Neutrophil (primary cell): ENCODE data around the gene ZBED5.

ENCODE experiments used
- H3K27ac ChIP-seq: fragments of 200-600 bp; sonication (generic); 2 replicates; pipeline ENCODE4 v1.5.1; 2016; ENCODE audit warnings: mild to moderate bottlenecking, moderate library complexity
- H3K27me3 ChIP-seq: fragments of 200-600 bp; sonication (generic); 2 replicates; pipeline ENCODE4 v1.6.0; 2016; ENCODE audit warnings: mild to moderate bottlenecking
- H3K36me3 ChIP-seq: fragments of 200-600 bp; sonication (generic); 2 replicates; pipeline ENCODE4 v1.5.1; 2017
- H3K4me1 ChIP-seq, 2 experiments: fragments of 200-600 bp in 1 of 2; sonication (generic) in 1 of 2; 1 replicate in 1 of 2; 2 replicates in 1 of 2; pipeline versions ENCODE4 v1.5.1 to v1.6.1; 2013 to 2016; ENCODE audit warnings: low read depth in 1 of 2, low read length in 1 of 2, mild to moderate bottlenecking in 1 of 2, moderate library complexity in 1 of 2; ENCODE audit not compliant: control insufficient read depth in 1 of 2, insufficient read depth in 1 of 2
- H3K4me3 ChIP-seq, 2 experiments: fragments of 200-600 bp in 1 of 2; sonication (generic) in 1 of 2; 1 replicate in 1 of 2; 2 replicates in 1 of 2; pipeline ENCODE4 v1.5.1; 2013 to 2016; ENCODE audit warnings: low read depth in 1 of 2, low read length in 1 of 2, mild to moderate bottlenecking in 1 of 2, moderate library complexity in 1 of 2
- H3K9me3 ChIP-seq: fragments of 200-600 bp; sonication (generic); 2 replicates; pipeline ENCODE4 v1.5.1; 2016
- CTCF ChIP-seq: fragments of 200-600 bp; sonication (generic); IDR thresholded peaks from 2 replicates; pipeline ENCODE4 v1.5.1; 2016; ENCODE audit warnings: antibody characterized with exemption

Gene ZBED5

DNA sequence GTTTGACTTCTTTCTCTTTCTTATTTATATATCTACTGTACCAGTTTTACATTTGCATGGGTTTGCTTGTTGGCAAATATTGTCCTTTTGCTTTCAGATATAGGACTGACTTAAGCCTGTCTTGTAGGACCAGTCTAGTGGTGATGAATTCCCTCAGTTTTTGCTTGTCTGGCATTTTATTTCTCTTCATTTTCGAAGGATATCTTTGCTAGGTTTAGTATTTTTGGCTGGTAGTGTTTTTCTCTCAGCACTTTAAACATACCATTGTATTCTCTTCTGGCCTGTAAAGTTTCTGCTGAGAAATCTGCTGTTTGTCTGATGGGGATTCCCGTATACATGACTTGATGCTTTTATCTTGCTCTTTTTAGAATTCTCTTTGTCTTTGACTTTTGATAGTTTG, 14.2 kb upstream of the ZBED5 start:
- H3K36me3 ChIP-seq = no peaks in the 10 kb centered on the region
- no peaks in the 10 kb centered on the region for H3K4me1 ChIP-seq
- TF ChIP-seq CTCF = no peak
- H3K27ac ChIP-seq = no peak overlapping the region
- no peaks in the 10 kb centered on the region for H3K27me3 ChIP-seq
- H3K4me3 ChIP-seq = no peak overlapping the region
- H3K9me3 ChIP-seq = no peaks in the 10 kb centered on the region

DNA sequence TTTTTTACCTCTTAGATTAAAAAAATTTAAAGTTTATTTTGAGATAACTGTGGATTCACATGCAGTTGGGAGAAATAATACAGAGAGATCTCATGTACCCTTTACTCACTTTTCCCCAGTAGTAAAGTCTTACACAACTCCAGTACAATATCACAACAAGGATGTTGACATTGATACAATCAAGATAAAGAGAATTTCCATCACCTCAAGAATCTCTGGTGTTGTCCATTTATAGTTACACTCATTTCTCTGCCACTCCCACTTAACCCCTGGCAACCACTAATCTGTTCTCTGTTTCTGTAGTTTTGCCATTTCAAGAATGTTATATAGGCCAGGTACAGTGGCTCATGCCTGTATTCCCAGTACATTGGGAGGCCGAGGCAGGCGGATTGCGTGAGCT, 10.5 kb upstream of the ZBED5 start:
- peaks cover 0 to 2% of the 10 kb centered on the region in 2 experiments for H3K4me1 ChIP-seq
- H3K36me3 ChIP-seq = no peaks in the 10 kb centered on the region
- no peak overlapping the region for H3K4me3 ChIP-seq
- no peaks in the 10 kb centered on the region for H3K9me3 ChIP-seq
- no peak for TF ChIP-seq CTCF
- no peak overlapping the region for H3K27ac ChIP-seq
- no peaks in the 10 kb centered on the region for H3K27me3 ChIP-seq

DNA sequence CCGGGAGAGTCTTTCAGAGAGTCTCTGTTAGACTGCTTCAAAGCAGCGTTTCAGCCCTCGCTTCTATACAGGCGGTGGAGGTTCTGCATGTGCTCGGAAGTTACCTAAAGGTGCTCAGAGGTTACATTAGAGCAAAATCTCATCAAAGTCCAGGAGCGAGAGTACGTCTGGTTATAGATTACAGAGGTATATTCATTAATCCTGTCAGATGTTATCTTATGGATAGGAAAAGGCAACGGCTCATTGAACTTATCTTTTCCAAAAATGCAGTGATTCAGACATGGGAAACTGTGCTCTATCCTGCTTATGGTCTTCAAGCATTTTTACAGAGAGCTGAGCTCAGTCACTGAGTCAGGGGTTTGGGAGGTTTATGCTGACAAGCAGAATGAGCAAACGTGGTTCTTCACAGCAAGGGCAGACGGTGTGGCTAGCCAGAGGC, 9.1 kb upstream of the ZBED5 start:
- no peaks in the 10 kb centered on the region for H3K9me3 ChIP-seq
- H3K36me3 ChIP-seq = no peaks in the 10 kb centered on the region
- TF ChIP-seq CTCF = no peak
- H3K27me3 ChIP-seq = no peaks in the 10 kb centered on the region
- peaks cover 9 to 12% of the 10 kb centered on the region in 2 experiments for H3K4me1 ChIP-seq
- H3K4me3 ChIP-seq = no peak overlapping the region
- H3K27ac ChIP-seq = no peak overlapping the region

DNA sequence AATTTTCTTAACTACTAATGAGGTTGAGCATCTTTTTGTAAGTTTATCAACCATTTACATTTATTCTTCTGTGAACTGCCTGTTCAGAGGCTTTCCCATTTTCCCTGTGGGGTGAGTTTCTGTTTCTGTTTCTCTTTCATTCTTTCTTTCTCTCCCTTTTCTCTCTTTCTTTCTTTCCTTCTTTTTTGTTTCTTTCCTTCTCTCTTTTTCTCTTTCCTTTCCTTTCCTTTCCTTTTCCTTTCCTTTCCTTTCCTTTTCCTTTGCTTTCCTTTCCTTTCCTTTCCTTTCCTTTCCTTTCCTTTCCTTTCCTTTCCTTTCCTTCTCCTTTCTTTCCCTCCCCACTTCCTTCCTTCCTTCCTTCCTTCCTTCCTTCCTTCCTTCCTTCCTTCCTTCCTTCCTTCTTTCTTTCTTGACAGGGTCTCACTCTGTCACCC, 8.0 kb upstream of the ZBED5 start:
- no peaks in the 10 kb centered on the region for H3K27me3 ChIP-seq
- no peaks in the 10 kb centered on the region for H3K36me3 ChIP-seq
- no peaks in the 10 kb centered on the region for H3K9me3 ChIP-seq
- no peak overlapping the region for H3K4me3 ChIP-seq
- TF ChIP-seq CTCF = no peak
- H3K4me1 ChIP-seq = peaks cover 9 to 12% of the 10 kb centered on the region in 2 experiments
- H3K27ac ChIP-seq = no peak overlapping the region

GRCh38 chr11:10864688-10865087, 6.8 kb upstream of the ZBED5 start:
- Histone ChIP-seq H3K36me3 (no peaks in the 10 kb centered on the region), H3K9me3 (no peaks in the 10 kb centered on the region), H3K27me3 (no peaks in the 10 kb centered on the region), H3K4me1 (peaks cover 9 to 15% of the 10 kb centered on the region in 2 experiments), H3K27ac (no peak overlapping the region), H3K4me3 (no peak overlapping the region)
- no peak for TF ChIP-seq CTCF

DNA sequence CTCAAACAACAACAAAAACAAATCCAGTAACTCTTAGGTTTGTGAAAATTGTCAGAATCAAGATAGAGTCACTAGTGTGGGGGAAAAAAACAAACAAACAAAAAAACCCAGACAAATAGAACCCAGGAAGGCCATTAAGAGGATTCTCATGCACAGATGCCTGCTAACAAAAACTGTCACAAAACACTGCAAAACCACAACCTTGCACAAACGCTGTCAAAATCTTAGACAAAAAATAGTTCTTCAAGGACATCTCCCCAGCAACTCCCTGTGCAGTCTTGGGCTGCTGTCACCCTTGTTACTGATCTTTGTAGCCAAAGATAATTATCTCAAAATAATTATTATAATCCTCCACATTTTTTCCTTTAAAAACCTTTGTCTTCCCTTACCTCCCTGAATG, 4.6 kb upstream of the ZBED5 start:
- no peaks in the 10 kb centered on the region for H3K27me3 ChIP-seq
- H3K4me1 ChIP-seq = peaks cover 22 to 25% of the 10 kb centered on the region in 2 experiments
- no peak overlapping the region for H3K27ac ChIP-seq
- H3K9me3 ChIP-seq = no peaks in the 10 kb centered on the region
- H3K4me3 ChIP-seq = no peak overlapping the region
- TF ChIP-seq CTCF = no peak
- no peaks in the 10 kb centered on the region for H3K36me3 ChIP-seq
